NCI-H345 treated with DMSO at 0.1 percent for 48 hours (cell line): ENCODE measurements around the gene SLC38A4.

Experiments
- DNase-seq: peaks from one replicate; lab custom pipeline; 2025; ENCODE audit not compliant: unreplicated experiment; lab: John Stamatoyannopoulos, UW

The SLC38A4 gene

GRCh38 chr12:46818642-46819041 is 7.2 kb downstream of the SLC38A4 start:
- DNase-seq: no peak

DNA sequence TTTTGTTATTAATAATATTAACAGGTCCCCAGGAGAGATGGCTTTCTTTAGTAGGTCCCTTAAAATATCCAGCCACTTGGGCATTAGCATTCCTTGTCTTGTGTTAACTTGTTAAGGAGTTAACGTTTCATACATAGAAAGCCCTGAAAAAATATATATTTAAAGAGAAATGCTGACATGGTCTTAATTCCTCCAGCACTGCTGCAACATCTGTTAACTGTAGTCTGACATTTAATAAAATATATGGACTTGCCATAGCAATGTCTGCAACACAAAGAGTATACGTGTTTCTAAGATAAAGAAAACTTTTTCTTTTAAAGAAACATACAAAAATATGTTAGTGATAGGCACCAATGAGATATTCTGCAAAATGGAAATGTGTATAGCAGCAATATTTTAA is 10.0 kb downstream of the SLC38A4 start:
- no peak for DNase-seq

DNA sequence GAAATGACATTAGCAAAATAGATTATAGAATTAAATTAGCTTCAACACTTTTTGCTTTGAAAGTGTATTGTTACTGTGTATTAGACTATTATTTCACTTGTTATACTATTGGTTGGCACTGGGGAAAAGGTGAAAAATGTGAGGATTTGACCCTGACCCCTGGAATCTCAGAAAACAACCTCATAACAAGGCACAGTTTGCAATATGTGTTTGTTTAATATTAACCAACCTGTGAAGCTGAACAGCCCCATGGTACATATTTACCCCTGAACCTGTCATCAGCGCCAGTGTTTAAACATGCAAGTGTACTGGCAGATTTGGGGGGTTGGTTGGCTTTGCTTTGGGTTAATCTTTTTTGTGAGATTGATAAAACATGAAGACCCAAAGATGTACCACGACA is 11.7 kb downstream of the SLC38A4 start:
- DNase-seq: no peak

- no peak for DNase-seq
Measured at GRCh38 chr12:46811185-46811584, 14.6 kb downstream of the SLC38A4 start.

GRCh38 chr12:46808955-46809697 is 16.7 kb downstream of the SLC38A4 start:
- no peak for DNase-seq

- DNase-seq: no peak
Measured at GRCh38 chr12:46808317-46808716, 17.5 kb downstream of the SLC38A4 start.

DNA sequence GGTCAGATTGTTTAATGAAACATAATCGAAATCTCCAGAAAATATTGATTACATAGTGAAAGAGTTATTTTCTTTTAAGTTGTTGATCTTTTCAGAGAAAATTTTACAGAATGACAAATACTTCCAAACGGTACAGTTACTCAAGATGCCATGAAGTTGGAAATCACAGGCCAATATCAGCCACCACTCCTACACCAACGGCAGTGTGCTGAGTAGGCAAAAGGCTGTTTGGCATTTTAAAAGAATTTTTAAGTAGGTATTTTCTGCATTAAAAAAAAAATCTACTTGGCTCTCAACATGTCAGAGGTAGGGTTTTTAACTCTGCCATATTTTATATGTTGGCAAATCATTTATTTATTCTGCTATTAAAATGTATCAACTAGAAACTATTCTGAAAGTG is 21.7 kb downstream of the SLC38A4 start:
- DNase-seq: no peak

DNA sequence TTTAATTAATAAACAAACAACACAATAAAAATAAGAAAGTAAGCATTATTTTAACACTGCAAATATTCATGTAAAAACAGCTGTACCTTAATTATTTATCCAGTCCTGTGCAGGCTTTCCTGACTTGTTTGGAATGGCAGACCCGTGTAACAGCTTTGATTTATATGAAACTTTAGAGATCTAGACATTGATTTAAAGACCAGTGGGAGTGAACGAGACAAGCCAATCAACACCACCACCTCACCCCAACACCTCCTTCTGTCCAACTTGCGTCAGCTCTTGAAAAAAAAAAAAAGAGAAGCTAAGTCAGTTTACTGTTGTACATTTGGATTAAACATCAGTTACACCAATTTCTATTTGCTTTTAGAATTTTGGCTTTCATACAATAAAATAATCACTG is 22.3 kb downstream of the SLC38A4 start:
- no peak for DNase-seq

GRCh38 chr12:46801293-46801692 is 24.5 kb downstream of the SLC38A4 start:
- DNase-seq: no peak

- no peak for DNase-seq
Measured at GRCh38 chr12:46800160-46800559, 25.6 kb downstream of the SLC38A4 start.

DNA sequence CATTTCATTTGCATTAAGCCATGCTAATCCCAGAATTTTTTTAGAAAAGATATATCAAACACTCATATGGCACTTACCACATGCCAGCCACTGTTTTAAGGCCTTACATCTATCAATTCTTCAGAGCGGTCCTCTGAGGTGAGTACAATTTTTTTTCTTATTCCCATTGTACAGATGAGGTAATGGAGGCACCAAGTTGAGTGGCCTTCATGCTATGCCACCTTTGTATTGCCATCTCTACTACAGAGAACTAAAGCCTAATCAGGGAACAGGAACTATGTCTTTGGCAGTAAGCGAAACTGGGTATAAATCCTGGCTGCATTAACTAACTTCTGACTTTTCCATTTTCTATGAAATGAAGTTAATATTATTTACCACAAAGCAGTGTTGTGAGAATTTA is 27.1 kb downstream of the SLC38A4 start:
- DNase-seq: no peak

DNA sequence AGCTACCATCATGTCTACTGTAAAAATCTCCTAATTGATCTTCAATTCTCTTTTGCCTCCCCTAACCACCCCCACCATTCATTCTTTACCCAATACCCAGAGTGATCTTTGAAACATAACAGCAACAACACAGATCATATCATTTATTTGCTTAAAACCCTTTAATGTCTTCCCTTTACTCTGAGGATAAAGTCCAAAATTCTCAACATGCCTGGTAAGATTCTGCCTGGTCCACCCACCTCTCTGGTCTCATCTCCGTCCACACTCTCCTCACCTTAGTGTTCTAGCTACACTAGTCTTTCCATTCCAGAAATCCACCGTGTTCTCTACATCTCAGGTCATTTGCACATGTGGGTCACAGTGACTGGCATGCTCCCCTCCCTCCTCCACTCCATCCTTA is 27.7 kb downstream of the SLC38A4 start:
- DNase-seq: no peak

GRCh38 chr12:46795988-46796387 is 29.8 kb downstream of the SLC38A4 start:
- no peak for DNase-seq

GRCh38 chr12:46794593-46795190 is 31.1 kb downstream of the SLC38A4 start:
- no peak for DNase-seq

DNA sequence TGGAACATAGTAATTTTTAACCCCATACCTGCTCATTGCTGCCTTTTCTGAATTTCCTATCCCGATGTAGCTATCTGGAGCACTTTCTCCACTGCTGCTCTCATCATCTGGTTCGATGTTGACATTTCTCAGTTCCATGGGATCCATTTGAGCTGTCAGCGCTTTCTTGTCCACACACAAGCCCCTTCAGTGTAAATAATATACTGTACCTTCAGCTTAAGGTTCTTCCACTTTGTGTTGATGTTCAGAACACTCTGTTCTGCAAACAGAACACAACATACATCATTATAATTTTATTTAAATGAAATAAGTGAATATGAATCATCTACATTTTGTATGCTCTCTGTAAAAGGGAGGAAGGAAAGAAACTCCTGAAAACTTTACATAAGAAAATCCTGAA is 32.9 kb downstream of the SLC38A4 start:
- DNase-seq: no peak

DNA sequence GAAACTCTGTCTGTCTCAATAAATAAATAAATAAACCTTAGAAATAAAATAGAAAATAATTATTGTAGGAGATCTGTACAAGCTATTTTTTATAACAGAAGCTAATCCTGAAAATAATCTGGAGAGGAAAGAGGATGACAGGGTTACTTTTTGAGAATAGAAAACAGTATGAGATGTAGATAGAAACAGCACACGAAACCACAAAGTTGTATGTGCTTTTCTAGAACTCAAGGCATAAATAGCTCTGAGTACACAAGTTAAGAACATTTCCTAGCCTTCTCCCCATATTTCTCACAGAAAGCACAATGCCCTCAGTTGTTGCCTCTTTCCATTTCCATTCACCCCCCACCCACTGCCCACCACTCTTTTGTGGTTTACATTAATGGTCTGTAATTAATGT is 35.7 kb downstream of the SLC38A4 start:
- DNase-seq: no peak

- no peak for DNase-seq
Measured at GRCh38 chr12:46788072-46788887, 37.5 kb downstream of the SLC38A4 start.

GRCh38 chr12:46787496-46788055 is 38.2 kb downstream of the SLC38A4 start:
- DNase-seq: no peak

- DNase-seq: no peak
Measured at GRCh38 chr12:46786774-46787173, 39.0 kb downstream of the SLC38A4 start.

- DNase-seq: no peak
Measured at GRCh38 chr12:46785382-46785781, 40.4 kb downstream of the SLC38A4 start.

DNA sequence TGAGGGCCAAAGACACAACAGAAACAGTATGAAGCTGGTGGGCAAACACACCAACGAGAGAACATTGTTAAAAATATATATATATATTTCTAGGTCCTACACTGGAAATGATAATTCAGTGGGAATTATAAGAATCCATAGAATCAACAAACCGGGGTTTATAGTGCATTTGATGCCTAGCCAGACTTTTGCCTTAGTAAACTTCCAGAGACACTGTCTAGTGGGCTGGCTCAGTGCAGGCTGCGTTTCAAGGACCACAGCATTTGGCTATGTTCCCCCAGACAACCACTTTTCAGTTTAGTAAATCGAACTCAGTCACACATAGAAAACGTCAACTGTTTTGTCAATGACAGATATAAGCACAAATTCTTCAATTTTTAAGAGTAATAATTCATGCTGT is 41.9 kb downstream of the SLC38A4 start:
- DNase-seq: no peak

- no peak for DNase-seq
Measured at GRCh38 chr12:46779879-46780278, 45.9 kb downstream of the SLC38A4 start.
